GM13977 (cell line): ENCODE results near the gene OPRL1.

ENCODE experiments used
- DNase-seq: peaks from one replicate; pipeline ENCODE4 v3.0.0; 2012; ENCODE audit warnings: low spot score
- in situ Hi-C: fragments of 300-500 bp; cut with MboI; formaldehyde crosslinking; loops from one replicate; pipeline ENCODE4 v1.12.0; 2022; ENCODE audit warnings: low sequenced_read_pairs, low pct_unique_long_range_greater_than_20kb, mixed read lengths, inconsistent platforms; ENCODE audit not compliant: unreplicated experiment
- TF ChIP-seq, protein P1 (sequence below): IDR thresholded peaks from 2 replicates; pipeline ENCODE4 v1.5.1; 2012; ENCODE audit warnings: mild to moderate bottlenecking, control low read depth; ENCODE audit not compliant: insufficient read depth; ENCODE audit errors: extremely low read depth, missing control alignments

OPRL1 gene

DNA sequence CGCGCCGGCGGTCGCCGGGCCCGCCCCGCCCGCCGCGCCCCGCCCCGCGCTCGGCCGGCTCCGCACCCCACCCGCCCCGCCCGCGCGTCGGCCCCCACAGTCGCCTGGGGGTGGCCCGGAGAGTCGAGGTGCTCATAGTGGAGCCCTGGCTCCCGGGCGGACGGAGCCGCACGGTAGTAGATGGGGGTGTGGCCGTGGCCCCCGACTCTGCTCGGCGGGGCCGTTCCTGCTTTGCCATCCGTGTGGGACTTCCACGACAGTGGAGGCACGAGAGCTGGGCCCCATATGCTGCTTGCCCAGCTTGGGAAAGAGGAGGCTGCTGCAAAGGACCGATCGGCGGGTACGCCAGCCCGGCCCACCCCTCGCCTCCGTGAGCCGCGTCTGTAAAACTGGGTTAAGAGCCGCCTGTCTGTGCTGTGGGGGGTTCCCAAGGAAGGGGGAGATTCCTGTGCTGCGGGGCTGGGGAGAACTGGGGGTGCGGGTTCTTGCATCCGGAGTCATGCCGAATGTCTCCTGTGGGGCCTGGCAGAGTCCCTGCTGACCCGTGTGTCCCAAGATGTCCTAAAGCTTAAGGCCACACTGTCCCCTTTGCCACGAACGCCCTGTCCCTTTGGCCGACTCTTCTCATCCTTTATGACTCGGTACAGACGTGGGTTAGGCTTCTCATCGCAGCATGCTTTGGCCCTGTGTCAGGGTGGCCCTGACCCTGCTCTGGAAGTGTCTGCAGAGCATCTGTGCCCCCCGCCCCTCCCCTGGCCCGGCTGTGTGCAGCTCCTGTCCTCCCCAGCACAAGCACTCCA, at the start of gene OPRL1:
TSS of gene OPRL1 (plus strand) at position 70 of the 800 bp plus-strand sequence. CDS start 12,639 bp downstream, outside the sequence.
- DNase-seq, result no peak
- in situ Hi-C loops, result no loop called here
- TF ChIP-seq, protein P1, sequence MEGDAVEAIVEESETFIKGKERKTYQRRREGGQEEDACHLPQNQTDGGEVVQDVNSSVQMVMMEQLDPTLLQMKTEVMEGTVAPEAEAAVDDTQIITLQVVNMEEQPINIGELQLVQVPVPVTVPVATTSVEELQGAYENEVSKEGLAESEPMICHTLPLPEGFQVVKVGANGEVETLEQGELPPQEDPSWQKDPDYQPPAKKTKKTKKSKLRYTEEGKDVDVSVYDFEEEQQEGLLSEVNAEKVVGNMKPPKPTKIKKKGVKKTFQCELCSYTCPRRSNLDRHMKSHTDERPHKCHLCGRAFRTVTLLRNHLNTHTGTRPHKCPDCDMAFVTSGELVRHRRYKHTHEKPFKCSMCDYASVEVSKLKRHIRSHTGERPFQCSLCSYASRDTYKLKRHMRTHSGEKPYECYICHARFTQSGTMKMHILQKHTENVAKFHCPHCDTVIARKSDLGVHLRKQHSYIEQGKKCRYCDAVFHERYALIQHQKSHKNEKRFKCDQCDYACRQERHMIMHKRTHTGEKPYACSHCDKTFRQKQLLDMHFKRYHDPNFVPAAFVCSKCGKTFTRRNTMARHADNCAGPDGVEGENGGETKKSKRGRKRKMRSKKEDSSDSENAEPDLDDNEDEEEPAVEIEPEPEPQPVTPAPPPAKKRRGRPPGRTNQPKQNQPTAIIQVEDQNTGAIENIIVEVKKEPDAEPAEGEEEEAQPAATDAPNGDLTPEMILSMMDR, result no peak

DNA sequence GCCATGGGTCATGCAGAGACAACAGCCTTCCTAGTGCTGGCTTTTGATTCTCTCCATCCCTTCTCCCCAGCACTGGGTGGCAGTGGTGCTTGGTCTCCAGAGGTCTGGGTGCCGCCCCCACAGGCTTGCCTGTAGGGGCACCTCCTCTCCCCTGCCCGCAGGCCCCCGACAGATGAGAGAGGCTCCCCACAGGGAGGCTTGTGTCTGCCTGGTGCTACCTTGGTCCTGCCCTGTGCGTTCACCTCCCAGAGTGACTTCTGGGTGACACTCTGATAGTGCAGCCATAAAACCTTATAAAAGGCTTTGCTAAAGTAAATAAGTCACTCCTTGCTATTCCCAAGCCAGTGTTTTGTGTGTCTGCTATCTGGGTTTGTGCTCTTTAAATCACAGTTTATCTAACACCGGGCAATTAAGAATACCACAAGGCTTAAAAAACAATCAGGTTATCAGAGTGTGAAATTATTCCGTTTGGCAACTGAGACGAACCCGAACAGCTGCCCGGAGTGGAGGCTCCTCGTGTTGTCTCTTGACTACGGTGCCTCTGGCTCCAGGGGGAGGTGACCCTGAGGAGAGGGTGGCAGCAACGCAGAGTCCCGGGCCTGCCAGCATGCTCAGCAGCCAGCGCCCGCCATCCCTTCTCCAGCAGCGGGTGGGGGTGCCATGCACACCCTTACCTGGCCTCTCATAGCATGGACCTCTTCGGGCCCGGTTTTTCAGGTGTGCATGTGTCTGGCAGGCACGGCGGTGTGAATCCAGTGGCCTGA, 49.3 kb upstream of the OPRL1 start:
- no peak for DNase-seq
- in situ Hi-C loops, result no loop called here
- TF ChIP-seq, protein P1, result no peak

- TF ChIP-seq, protein P1, result no peak
- in situ Hi-C loops, result no loop called here
- DNase-seq, result no peak
These were observed 48.0 kb upstream of the OPRL1 start for GRCh38 chr20:64031822-64032314.

DNA sequence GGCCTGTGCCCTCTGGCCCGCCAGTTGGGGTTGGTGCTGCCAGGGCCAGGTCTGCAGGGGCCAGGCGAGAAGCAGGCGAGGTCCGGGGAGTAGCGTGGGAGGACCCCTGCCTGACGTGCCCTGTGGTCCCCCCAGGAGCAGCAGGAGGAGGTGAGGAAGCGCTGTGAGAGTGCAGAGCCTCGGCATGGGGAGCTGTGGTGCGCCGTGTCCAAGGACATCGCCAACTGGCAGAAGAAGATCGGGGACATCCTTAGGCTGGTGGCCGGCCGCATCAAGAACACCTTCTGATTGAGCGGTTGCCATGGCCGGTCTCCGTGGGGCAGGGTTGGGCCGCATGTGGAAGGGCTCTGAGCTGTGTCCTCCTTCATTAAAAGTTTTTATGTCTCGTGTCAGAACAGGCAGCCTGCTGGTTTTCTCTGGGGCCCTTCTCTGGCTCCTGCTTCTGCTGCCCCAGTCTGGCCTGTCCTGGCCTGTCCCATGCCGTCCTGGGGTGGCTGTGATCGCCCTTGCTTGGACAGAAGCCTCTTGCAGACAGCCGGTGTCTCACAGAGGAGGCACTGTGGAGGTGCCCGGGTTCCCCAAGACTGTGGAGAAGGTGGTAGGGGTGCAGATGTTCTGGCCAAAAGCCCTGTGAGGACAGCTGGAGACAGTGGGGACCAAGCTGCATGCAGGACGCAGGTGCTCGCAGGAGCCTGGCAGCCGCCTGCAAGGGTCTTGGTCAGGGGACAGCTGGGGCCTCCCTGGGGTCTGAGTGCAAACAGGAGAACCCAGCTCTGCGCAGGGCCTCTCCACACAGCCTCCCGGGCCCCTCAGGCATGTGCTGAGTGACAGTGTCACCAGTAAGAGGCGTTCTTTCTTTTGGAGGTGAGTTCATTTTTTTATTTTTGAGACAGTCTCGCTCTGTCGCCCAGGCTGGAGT, 46.9 kb upstream of the OPRL1 start:
- no peak for DNase-seq
- in situ Hi-C loops, result no loop called here
- TF ChIP-seq, protein P1, result no peak

GRCh38 chr20:64033981-64034493, 45.8 kb upstream of the OPRL1 start:
- TF ChIP-seq, protein P1, result no peak

More at GRCh38 chr20:64033981-64034493, 45.8 kb upstream of the OPRL1 start:
- DNase-seq, result no peak
- in situ Hi-C loops, result no loop called here
